ENCODE results near the gene OR8B8. TPM values are rescaled to one million over a fixed set of nuclear protein-coding genes. Genes with fewer than 3 reads are reported as not detected.
"Not testable (repeated sequence)": the region's sequence is repeated elsewhere in the genome, so short reads cannot be mapped to it uniquely, and the experiment has no call there.

OR8B8 gene
- total RNA-seq, 1 donor from 2014 or later: not detected

GRCh38 chr11:124441519-124441918 lies 4.0 kb downstream of the OR8B8 start:
- no peak for DNase-seq (ENCODE audit: low spot score)

- DNase-seq (ENCODE audit: low spot score): no peak
Observed at GRCh38 chr11:124441081-124441480, 4.4 kb downstream of the OR8B8 start.

GRCh38 chr11:124440608-124441007 lies 4.9 kb downstream of the OR8B8 start:
- DNase-seq (ENCODE audit: low spot score): no peak

GRCh38 chr11:124434699-124435098 lies 10.8 kb downstream of the OR8B8 start:
- DNase-seq (ENCODE audit: low spot score): no peak

GRCh38 chr11:124429599-124429998 lies 15.9 kb downstream of the OR8B8 start:
- DNase-seq (ENCODE audit: low spot score): no peak

GRCh38 chr11:124424384-124424921 lies 21.0 kb downstream of the OR8B8 start, which contains the start of gene OR8B4:
Gene OR8B4, minus strand, starts transcription at chr11:124424871. Its CDS starts 0 bp downstream, at chr11:124424871.
- no peak for DNase-seq (ENCODE audit: low spot score)

GRCh38 chr11:124421043-124421442 lies 24.5 kb downstream of the OR8B8 start:
- no peak for DNase-seq (ENCODE audit: low spot score)

GRCh38 chr11:124415356-124415923 lies 30.1 kb downstream of the OR8B8 start:
- DNase-seq (ENCODE audit: low spot score): no peak

GRCh38 chr11:124409906-124410305 lies 35.6 kb downstream of the OR8B8 start:
- DNase-seq (ENCODE audit: low spot score): no peak

- no peak for DNase-seq (ENCODE audit: low spot score)
Observed at GRCh38 chr11:124405581-124405980, 39.9 kb downstream of the OR8B8 start.

GRCh38 chr11:124403186-124403585 lies 42.3 kb downstream of the OR8B8 start:
- DNase-seq (ENCODE audit: low spot score): not testable (repeated sequence)

GRCh38 chr11:124402326-124402922 lies 43.1 kb downstream of the OR8B8 start:
- DNase-seq (ENCODE audit: low spot score): peak; percentile 49

GRCh38 chr11:124398924-124399323 lies 46.6 kb downstream of the OR8B8 start, which contains the start of gene OR8B3:
Gene OR8B3, minus strand, starts transcription at chr11:124399024. Its CDS starts 1,673 bp downstream, at chr11:124397351.
- no peak for DNase-seq (ENCODE audit: low spot score)

GRCh38 chr11:124396847-124397246 lies 48.6 kb downstream of the OR8B8 start:
- DNase-seq (ENCODE audit: low spot score): not testable (repeated sequence)

GRCh38 chr11:124394408-124394807 lies 51.1 kb downstream of the OR8B8 start:
- no peak for DNase-seq (ENCODE audit: low spot score)

Other genes with a start within 250 kb of the OR8B8 start
- not detected for gene OR8G1, start 204.6 kb downstream of the OR8B8 start, total RNA-seq
- gene OR8G5, start 189.3 kb downstream of the OR8B8 start, total RNA-seq: not detected
- not detected for gene OR8D1, start 131.7 kb downstream of the OR8B8 start, total RNA-seq
- not detected for gene OR8D2, start 125.5 kb downstream of the OR8B8 start, total RNA-seq
- gene OR8B2, start 61.2 kb downstream of the OR8B8 start, total RNA-seq: not detected
- not detected for gene OR8B3, start 46.7 kb downstream of the OR8B8 start, total RNA-seq
- not detected for gene OR8B4, start 20.8 kb downstream of the OR8B8 start, total RNA-seq
- not detected for gene OR8B12, start 98.0 kb upstream of the OR8B8 start, total RNA-seq
- not detected for gene OR8A1, start 124.3 kb upstream of the OR8B8 start, total RNA-seq
- not detected for gene PANX3, start 165.7 kb upstream of the OR8B8 start, total RNA-seq
- 39.5 TPM for gene TBRG1, start 177.2 kb upstream of the OR8B8 start, total RNA-seq
- 38.8 TPM for gene SIAE, start 228.0 kb upstream of the OR8B8 start, total RNA-seq
- 6.3 TPM for gene SPA17, start 228.2 kb upstream of the OR8B8 start, total RNA-seq

Data from ureter (tissue), 1 donor.